ENCODE measurements around the gene PLCB4. TPM values are rescaled to one million over a fixed set of nuclear protein-coding genes. Genes with fewer than 3 reads are reported as not detected.
A peak's percentile ranks its signal among the peaks of the same experiment; 100 is the strongest.

PLCB4 gene
- total RNA-seq, 1 donor from 2014 or later = 59.6 TPM

DNA sequence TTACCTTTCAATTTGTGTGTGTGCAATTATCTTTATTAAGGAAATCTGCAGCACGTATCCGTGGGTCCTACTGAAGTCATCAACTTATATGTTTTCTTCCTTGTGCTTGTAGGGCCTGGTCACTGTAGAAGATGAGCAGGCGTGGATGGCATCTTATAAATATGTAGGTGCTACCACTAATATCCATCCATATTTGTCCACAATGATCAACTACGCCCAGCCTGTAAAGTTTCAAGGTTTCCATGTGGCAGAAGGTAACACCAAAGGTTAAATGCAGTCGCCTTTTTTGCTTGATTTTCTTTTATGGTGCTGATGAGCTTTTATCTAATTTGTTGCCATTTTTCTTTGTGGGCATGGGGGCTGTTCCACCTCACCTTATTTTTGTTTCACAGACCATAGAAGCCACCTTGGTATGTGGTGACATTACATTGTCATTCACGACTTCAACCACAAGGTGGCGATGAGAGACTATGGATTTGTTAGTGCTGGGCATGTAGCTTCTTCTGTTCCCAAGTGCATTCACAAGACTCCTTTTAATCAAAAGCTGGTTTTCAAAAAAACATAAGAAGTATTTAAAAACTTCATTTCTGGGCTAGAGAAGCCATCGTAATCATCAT, 339.0 kb downstream of the PLCB4 start:
- TF ChIP-seq CTCF (conservative IDR thresholded peaks at IDR 0.05; ENCODE audit: low read depth, low read length) = peak; percentile 84
- no peak overlapping the region for H3K4me3 ChIP-seq (ENCODE audit: low read depth, low read length)
- peak; percentile 30 for DNase-seq (ENCODE audit: low read depth)

- no peak for DNase-seq (ENCODE audit: low read depth)
- TF ChIP-seq CTCF (conservative IDR thresholded peaks at IDR 0.05; ENCODE audit: low read depth, low read length) = no peak
- no peak overlapping the region for H3K4me3 ChIP-seq (ENCODE audit: low read depth, low read length)
Observed at GRCh38 chr20:9408422-9409300, 339.8 kb downstream of the PLCB4 start.

DNA sequence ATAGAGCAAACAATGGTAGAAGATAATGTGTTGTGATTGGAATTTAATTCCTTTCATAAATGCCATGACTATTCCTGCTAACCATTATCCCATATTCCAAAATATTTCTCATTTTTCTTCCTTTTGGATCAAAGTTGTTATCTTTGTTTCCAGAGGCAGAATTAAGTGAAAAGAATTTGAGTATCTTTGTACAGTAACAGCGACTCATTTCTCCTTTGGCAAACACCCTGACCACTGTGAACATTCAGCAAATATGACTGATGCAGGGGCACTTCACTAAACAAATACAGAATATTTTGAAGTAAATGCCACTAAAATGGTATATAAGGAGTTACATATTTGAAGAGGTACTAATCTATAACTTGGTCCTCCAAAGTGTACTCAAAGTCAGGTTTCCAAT, 340.5 kb downstream of the PLCB4 start:
- no peak for TF ChIP-seq CTCF (conservative IDR thresholded peaks at IDR 0.05; ENCODE audit: low read depth, low read length)
- no peak for DNase-seq (ENCODE audit: low read depth)
- H3K4me3 ChIP-seq (ENCODE audit: low read depth, low read length) = no peak overlapping the region

DNA sequence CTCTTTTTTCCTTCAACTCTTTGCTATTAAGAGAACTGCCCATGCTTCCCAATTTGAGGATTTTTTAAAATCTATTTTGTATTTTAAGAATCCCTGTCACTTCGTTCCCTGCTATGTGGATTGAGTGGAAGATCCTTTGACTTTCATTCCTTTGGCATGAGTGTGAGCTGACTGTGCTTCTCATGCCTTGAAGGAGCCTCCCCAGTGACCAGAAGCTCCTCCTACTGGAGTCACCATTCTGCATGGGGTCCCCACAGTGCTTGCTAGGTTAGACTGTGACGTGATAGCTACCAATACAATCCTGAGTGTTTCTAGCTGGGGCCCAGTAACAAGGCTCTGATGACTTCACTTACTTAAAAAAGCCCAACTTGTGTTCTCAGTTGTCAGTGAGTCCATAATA, 341.1 kb downstream of the PLCB4 start:
- no peak for DNase-seq (ENCODE audit: low read depth)
- no peak for TF ChIP-seq CTCF (conservative IDR thresholded peaks at IDR 0.05; ENCODE audit: low read depth, low read length)

GRCh38 chr20:9411833-9412232, 342.9 kb downstream of the PLCB4 start:
- no peak for TF ChIP-seq CTCF (conservative IDR thresholded peaks at IDR 0.05; ENCODE audit: low read depth, low read length)
- DNase-seq (ENCODE audit: low read depth) = no peak
- no peak overlapping the region for H3K4me3 ChIP-seq (ENCODE audit: low read depth, low read length)

More for the DNA sequence above, 341.1 kb downstream of the PLCB4 start:
- no peak overlapping the region for H3K4me3 ChIP-seq (ENCODE audit: low read depth, low read length)

- TF ChIP-seq CTCF (conservative IDR thresholded peaks at IDR 0.05; ENCODE audit: low read depth, low read length) = no peak
- no peak overlapping the region for H3K4me3 ChIP-seq (ENCODE audit: low read depth, low read length)
- DNase-seq (ENCODE audit: low read depth) = no peak
Observed at GRCh38 chr20:9412309-9412708, 343.4 kb downstream of the PLCB4 start.
